ENCODE measurements around the gene MAN1C1. TPM values are rescaled to one million over a fixed set of nuclear protein-coding genes. Genes with fewer than 3 reads are reported as not detected.

The MAN1C1 gene
- total RNA-seq, result 1.1 TPM in 1 of 2 replicates, not detected in the other

GRCh38 chr1:25616095-25616986 lies at the start of gene MAN1C1:
Gene MAN1C1, plus strand, starts transcription at chr1:25616791. Its CDS starts 1,007 bp downstream, at chr1:25617798.

GRCh38 chr1:25799935-25800702 lies 183.5 kb downstream of the MAN1C1 start, which contains the start of gene SELENON:
Gene SELENON, plus strand, starts transcription at chr1:25800193. Its CDS starts 38 bp downstream, at chr1:25800231.

GRCh38 chr1:25819491-25820246 lies 203.1 kb downstream of the MAN1C1 start, which contains the start of gene MTFR1L:
Gene MTFR1L, plus strand, starts transcription at chr1:25819954. Its CDS starts 3,151 bp downstream, at chr1:25823105.

Other genes starting within 250 kb of the MAN1C1 start
- 0.31 and 0.95 TPM in 2 replicates for gene RHCE, start 196.0 kb upstream of the MAN1C1 start, total RNA-seq
- 11.5 and 15.0 TPM in 2 replicates for gene MACO1, start 185.9 kb upstream of the MAN1C1 start, total RNA-seq
- 29.3 TPM in 2 replicates for gene LDLRAP1, start 73.2 kb upstream of the MAN1C1 start, total RNA-seq
- gene SELENON, start 183.4 kb downstream of the MAN1C1 start, total RNA-seq, result 26.2 and 34.3 TPM in 2 replicates
- gene MTFR1L, start 203.2 kb downstream of the MAN1C1 start, total RNA-seq, result 17.5 and 21.6 TPM in 2 replicates
- 5.2 and 9.2 TPM in 2 replicates for gene AUNIP, start 242.7 kb downstream of the MAN1C1 start, total RNA-seq

All from hair follicular keratinocyte (primary cell).